Globus pallidus (tissue), 1 donor: ENCODE measurements around the gene CD160.
A peak's percentile ranks its signal among the peaks of the same experiment; 100 is the strongest.
"Not testable (repeated sequence)": the region's sequence is repeated elsewhere in the genome, so short reads cannot be mapped to it uniquely, and the experiment has no call there.

Source experiments
- DNase-seq: peaks from one replicate; pipeline ENCODE4 v3.0.0-alpha.2; 2015; ENCODE audit warnings: low spot score

The CD160 gene

DNA sequence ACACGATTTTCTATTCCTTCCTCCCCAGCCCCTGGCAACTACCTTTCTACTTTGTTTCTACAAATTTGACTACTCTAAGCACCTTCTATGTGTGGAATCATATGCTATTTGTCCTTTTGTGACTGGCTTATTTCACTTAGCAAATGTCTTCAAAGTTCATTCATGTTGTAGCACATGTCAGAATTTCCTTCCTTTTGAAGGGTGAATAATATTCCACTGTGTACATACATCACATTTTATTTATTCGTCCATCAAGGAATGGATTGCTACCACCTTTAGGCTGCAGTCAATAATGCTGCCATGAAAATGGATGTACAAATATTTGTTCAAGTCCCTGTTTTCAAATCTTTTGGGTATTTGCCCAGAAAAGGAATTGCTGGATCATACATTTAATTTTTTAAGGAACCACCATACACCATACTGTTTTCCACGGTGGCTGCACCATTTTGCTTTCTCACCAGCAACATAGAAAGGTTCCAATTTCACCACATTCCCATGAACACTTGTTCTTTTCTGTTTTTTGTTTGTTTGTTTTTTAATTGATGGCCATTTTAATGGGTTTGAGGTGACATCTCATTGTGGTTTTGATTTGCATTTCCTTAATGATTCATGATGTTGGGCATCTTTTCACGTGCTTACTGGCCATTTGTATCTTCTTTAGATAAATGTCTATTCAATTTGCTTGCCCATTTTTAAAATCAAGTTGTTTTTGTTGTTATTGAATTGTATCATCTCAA, 8.8 kb upstream of the CD160 start:
- no peak for DNase-seq

- DNase-seq, result no peak
These were observed 8.1 kb upstream of the CD160 start for GRCh38 chr1:145711213-145711651.

GRCh38 chr1:145714524-145715111, 4.7 kb upstream of the CD160 start:
- DNase-seq, result no peak

- DNase-seq, result no peak
These were observed 2.5 kb upstream of the CD160 start for GRCh38 chr1:145716641-145717345.

DNA sequence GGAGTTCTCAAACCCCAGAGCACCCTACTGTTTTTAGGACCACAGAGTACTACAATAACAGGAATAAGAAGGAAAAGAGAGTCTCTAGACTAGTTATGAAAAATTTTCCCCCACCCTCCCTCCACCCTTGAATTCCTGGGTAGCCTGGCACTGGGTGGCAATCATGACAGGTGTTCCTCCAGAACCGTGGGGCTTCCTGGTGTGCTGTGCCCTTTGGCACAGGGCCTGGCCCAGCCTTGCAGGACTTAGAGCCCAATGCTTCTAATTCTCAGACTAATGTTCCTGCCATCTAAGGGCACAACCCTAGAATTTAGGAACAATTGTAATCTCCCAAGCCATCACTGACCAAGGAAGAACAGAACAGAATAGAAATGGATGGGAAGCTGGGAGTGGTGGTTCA, 1.5 kb upstream of the CD160 start:
- DNase-seq, result no peak

DNA sequence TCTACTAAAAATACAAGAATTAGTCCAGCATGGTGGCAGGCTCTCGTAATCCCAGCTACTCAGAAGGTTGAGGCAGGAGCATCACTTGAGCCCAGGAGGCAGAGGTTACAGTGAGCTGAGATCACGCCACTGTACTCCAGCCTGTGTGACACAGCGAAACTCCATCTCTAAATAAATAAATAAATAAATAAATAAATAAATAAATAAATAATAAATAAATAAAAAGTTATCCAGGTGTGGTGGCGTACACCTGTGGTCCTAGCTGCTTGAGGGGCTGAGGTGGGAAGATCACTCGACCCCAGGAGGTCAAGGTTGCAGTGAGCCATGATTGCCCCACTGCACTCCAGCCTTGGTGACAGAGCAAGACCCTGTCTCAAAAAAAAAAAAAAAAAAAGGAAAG, 834 bp upstream of the CD160 start:
- not testable (repeated sequence) for DNase-seq

DNA sequence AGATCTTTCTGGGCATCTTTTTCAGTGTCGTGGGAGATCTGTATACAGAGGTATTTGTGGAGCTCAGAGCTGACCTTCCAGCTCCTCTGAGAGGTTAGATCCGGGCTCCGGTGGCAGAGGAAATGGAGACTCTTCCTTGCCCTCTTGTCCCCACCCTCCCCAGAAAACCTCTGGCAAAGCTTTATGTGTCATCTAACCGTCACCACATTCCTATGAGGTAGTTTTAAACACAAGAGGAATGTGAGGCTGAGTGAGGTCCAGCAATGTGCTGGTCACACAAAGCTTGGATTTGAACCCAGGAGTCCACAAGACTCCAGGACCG, 1.2 kb downstream of the CD160 start:
- DNase-seq, result no peak

DNA sequence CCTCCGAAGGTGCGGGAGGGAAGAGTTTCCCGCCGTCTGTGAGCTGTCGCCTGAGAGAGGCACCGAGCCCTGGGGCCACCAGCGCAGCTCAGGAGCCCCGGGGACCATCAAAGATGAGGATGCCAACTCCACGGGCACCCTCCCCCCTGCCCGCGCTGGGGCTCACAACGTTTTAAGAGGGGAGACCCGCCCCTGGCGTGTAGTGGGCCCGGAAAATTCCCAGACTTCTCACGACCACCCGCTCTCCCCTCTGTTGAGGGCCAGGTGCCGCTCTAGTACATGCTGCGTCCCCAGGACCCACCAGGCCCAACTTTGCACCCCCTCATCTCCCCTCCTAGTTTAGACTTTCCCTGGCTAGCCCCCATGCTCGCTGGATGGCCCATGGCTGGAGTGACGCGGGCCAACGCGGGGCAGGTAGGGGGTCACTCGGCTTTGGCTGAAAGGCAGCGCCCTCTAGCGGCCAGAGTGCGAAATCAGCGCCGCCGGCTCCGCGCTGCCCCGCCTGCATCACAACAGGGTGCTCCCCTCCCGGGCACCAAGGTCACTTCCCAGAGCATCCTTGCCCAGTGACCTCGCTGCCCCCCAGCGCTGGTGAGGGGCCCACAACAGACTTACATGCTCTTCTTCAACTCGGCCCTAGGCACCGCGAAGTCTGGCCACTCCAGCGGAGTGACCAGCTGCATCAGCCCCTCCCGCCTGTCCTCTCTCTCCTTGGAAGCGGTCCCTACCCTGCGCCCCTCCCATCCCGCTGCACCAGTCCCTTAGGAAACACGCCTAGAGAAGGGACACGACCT, 1.8 kb downstream of the CD160 start:
- DNase-seq, result peak; percentile 57

- DNase-seq, result not testable (repeated sequence)
These were observed 6.9 kb downstream of the CD160 start for GRCh38 chr1:145726193-145726592.

- no peak for DNase-seq
These were observed 9.9 kb downstream of the CD160 start for GRCh38 chr1:145729196-145729595.

GRCh38 chr1:145729666-145730436, 10.6 kb downstream of the CD160 start:
- DNase-seq, result no peak

DNA sequence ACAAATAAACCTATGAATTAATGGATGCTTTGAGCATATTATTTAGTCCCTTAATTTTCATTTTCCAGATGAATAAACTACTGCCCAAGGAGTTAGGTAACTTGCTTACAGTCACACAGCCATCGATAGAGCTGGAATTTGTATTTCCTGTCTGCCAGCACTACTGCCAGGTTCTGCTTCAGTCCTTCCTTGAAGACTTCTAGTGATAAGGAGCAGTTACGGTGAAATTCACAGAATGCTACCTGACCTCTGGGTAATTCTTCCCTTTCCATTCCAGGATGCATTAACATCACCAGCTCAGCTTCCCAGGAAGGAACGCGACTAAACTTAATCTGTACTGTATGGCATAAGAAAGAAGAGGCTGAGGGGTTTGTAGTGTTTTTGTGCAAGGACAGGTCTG, 11.2 kb downstream of the CD160 start:
- no peak for DNase-seq

- no peak for DNase-seq
These were observed 11.6 kb downstream of the CD160 start for GRCh38 chr1:145730900-145731299.

- DNase-seq, result no peak
These were observed 16.9 kb downstream of the CD160 start for GRCh38 chr1:145736191-145736590.

DNA sequence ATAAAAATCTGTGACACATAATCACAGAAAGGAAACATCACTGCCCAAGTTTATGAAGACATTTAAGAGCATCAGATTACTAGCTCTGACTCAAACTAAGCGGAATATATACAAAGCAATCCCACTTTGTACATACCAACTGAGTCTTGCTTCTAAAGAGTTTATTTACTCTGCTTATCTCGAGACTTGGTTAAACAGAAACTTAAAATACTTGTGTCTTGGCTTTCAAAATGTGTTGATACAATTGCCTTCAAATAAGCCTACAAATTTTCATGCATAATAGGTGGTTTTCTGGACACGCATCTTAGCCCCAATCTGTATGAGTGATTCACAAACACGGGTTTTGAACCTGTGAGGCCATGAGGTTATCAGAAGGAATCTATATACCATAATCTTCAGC, 21.0 kb downstream of the CD160 start:
- no peak for DNase-seq

DNA sequence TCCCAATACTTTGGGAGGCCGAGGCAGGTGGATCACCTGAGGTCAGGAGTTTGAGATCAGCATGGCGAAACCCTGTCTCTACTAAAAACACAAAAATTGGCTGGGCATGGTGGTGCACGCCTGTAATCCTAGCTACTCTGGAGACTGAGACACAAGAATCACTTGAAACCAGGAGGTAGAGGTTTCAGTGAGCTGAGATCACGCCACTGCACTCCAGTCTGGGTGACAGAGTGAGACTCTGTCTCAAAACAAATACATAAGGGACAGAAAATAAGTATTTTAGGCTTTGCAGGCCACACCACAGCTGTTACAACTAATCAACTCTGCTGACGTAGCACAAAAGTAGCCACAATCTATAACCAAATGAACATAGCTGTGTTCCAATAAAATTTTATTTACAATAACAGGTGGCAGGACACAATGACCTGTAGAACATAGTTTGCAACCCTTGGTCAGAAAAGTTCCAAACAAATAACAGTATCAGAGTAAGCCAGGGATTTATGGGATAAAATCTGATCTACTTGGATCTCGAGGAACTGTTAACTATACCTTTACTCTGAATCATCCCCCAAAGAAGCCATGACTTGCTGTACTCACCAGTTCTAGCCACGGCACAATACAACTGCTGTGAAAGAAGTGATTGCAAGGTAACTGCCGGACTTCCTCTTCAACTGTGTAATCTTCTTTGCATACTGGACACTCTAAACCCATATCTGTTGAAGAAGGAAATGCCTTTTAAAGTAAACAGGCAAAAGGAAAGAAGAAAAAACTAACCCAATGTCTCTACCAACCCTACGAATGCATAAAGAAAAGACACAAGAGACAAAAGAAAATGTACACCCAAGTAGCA, 28.3 kb downstream of the CD160 start:
- DNase-seq, result no peak

DNA sequence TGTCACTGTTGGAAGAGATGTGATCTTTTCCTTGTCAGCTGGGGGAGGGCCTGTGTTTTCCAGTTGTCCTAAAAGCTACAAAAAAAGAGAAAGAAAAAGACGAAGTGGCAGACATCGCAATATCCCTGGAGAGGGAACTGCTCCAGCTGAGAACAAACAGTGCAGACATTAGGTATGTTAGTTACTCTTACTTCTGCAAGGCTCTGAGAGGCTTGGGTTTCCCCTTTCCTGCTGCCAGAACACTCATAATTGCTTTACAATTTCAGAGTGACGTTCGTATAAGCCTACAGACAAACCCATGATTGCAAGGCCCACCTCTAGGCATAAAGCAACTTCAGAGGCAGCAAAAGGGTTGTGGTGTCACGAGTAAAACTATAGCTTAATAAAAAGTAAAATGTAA, 31.1 kb downstream of the CD160 start:
- DNase-seq, result no peak

GRCh38 chr1:145751491-145752037, 32.3 kb downstream of the CD160 start:
- DNase-seq, result peak; percentile 49

DNA sequence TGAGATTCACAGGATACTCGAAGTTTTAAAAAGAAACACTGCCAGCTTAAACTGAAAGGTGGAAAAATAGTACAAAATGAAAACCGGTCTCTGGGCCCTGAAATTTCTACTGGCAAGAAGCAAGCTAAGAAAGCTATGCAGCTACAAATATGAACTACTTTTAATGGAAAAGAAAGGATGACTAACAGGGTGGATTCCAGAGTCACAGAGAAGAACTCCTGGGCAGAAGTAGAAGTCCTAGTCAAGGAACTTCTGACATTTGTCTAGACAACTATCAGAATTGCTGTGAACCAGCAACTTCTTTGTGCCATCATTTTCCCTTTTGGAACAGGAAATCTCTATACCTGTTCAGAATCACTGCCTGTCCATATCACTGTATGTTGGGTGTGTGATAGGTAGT, 38.1 kb downstream of the CD160 start:
- no peak for DNase-seq

GRCh38 chr1:145758116-145758515, 38.8 kb downstream of the CD160 start:
- DNase-seq, result no peak

DNA sequence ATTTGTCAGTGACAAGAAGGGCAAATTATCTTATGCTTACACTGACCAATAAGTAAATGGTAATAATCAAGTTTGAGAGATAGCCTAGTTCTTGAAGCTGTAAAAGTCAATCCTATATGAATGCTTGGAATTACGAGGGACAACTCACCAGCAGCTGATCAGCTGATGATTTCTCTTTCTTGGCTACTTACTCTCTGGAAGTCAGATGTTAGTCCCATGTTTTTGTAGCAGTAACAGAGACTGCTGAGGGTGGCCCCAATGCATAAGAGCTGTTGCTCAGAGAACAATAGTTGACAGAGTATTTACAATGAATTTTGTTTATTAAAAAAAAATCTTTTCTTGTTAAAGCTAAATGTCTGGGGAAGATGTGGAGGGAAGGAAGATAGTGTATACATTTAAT, 39.3 kb downstream of the CD160 start:
- no peak for DNase-seq
